Suprapubic skin (tissue), 4 donors: ENCODE results near the gene COX7A2. TPM values are rescaled to one million over a fixed set of nuclear protein-coding genes. Genes with fewer than 3 reads are reported as not detected.
A peak's percentile ranks its signal among the peaks of the same experiment; 100 is the strongest.

ENCODE experiments used
- DNase-seq, 2 donors: peaks; one replicate each; pipeline ENCODE4 v3.0.0-alpha.2; 2019; ENCODE audit warnings: low spot score in 2 of 2
- H3K27ac ChIP-seq: fragments of 200-600 bp; sonication (generic); one replicate; pipeline ENCODE4 v1.5.1; 2019
- H3K27me3 ChIP-seq: fragments of 200-600 bp; sonication (generic); one replicate; pipeline ENCODE4 v1.5.1; 2019
- H3K36me3 ChIP-seq: fragments of 200-600 bp; sonication (generic); one replicate; pipeline ENCODE4 v1.5.1; 2019
- H3K4me1 ChIP-seq: fragments of 200-600 bp; sonication (generic); one replicate; pipeline ENCODE4 v1.5.1; 2019
- H3K4me3 ChIP-seq: fragments of 200-600 bp; sonication (generic); one replicate; pipeline ENCODE4 v1.5.1; 2019; ENCODE audit warnings: mild to moderate bottlenecking
- H3K9me3 ChIP-seq: fragments of 200-600 bp; sonication (generic); one replicate; pipeline ENCODE4 v1.5.1; 2019
- CTCF ChIP-seq, 2 donors: fragments of 200-600 bp in 1 of 2; fragments of 450-650 bp in 1 of 2; sonication (generic) in 1 of 2; IDR thresholded peaks; one replicate each; pipeline ENCODE4 v1.5.1; 2016 to 2019; ENCODE audit warnings: antibody characterized with exemption in 2 of 2, mild to moderate bottlenecking in 1 of 2, moderate library complexity in 1 of 2
- EP300 ChIP-seq: sonication (generic); formaldehyde crosslinking; IDR thresholded peaks from one replicate; pipeline ENCODE4 v1.6.1; 2017; ENCODE audit warnings: antibody characterized with exemption
- POLR2A ChIP-seq, 2 donors: fragments of 450-650 bp; IDR thresholded peaks; one replicate each; pipeline ENCODE4 v1.6.1; 2017; ENCODE audit warnings: antibody characterized with exemption in 2 of 2, mild to moderate bottlenecking in 2 of 2, moderate library complexity in 2 of 2
- POLR2AphosphoS5 ChIP-seq, 3 donors: sonication (generic); formaldehyde crosslinking; IDR thresholded peaks; one replicate each; pipeline ENCODE4 v1.6.1; 2017; ENCODE audit warnings: antibody characterized with exemption in 3 of 3
- WGBS: methylation state at CpG from one replicate; pipeline ENCODE4 v1.1.5; 2018; 5-methylcytosine and 5-hydroxymethylcytosine counted together
- total RNA-seq, 4 donors: library from RNA; depleted of rRNA; stranded (reverse); fragments of >200 nt; gene quantifications; one replicate each; pipeline ENCODE4 v1.1.0, GENCODE V29; 2016

COX7A2 gene
- total RNA-seq, 4 donors from 2014 or later: 110 to 303 (median 209) TPM

- Histone ChIP-seq H3K27ac (no peak overlapping the region), H3K4me1 (peaks cover 24% of the 10 kb centered on the region), H3K9me3 (no peaks in the 10 kb centered on the region), H3K36me3 (peaks cover 13% of the 10 kb centered on the region), H3K4me3 (no peak overlapping the region), H3K27me3 (no peaks in the 10 kb centered on the region)
- DNase-seq: no peak
- no peak for TF ChIP-seq POLR2AphosphoS5 (IDR thresholded peaks at IDR 0.05)
- TF ChIP-seq CTCF (IDR thresholded peaks at IDR 0.05): no peak
- TF ChIP-seq POLR2A (IDR thresholded peaks at IDR 0.05): no peak
- TF ChIP-seq EP300: no peak
- 70% methylated on average over 5 of the region's 5 CpGs for WGBS
These were observed 24.8 kb upstream of the COX7A2 start for GRCh38 chr6:75268121-75268987.

GRCh38 chr6:75267461-75267860, 23.9 kb upstream of the COX7A2 start:
- 51% methylated on average over 4 of the region's 4 CpGs for WGBS

GRCh38 chr6:75266716-75267291, 23.2 kb upstream of the COX7A2 start:
- H3K27ac ChIP-seq: no peak overlapping the region
- no peaks in the 10 kb centered on the region for H3K27me3 ChIP-seq
- peaks cover 20% of the 10 kb centered on the region for H3K36me3 ChIP-seq
- peaks cover 22% of the 10 kb centered on the region for H3K4me1 ChIP-seq
- no peak overlapping the region for H3K4me3 ChIP-seq
- no peak for DNase-seq
- TF ChIP-seq POLR2AphosphoS5 (IDR thresholded peaks at IDR 0.05) (no peak), CTCF (IDR thresholded peaks at IDR 0.05) (peak; percentile 73)
- WGBS: 44% methylated on average over 2 of the region's 2 CpGs
- H3K9me3 ChIP-seq: no peaks in the 10 kb centered on the region

More at GRCh38 chr6:75267461-75267860, 23.9 kb upstream of the COX7A2 start:
- H3K27me3 ChIP-seq: no peaks in the 10 kb centered on the region
- no peak for DNase-seq
- H3K36me3 ChIP-seq: peaks cover 13% of the 10 kb centered on the region
- TF ChIP-seq CTCF (IDR thresholded peaks at IDR 0.05) (no peak), POLR2A (IDR thresholded peaks at IDR 0.05) (no peak), POLR2AphosphoS5 (IDR thresholded peaks at IDR 0.05) (no peak), EP300 (no peak)
- H3K4me1 ChIP-seq: peaks cover 26% of the 10 kb centered on the region
- no peaks in the 10 kb centered on the region for H3K9me3 ChIP-seq
- no peak overlapping the region for H3K4me3 ChIP-seq
- no peak overlapping the region for H3K27ac ChIP-seq

GRCh38 chr6:75263401-75263750, 19.8 kb upstream of the COX7A2 start:
- Histone ChIP-seq H3K27ac (no peak overlapping the region), H3K36me3 (peaks cover 35% of the 10 kb centered on the region), H3K4me3 (no peak overlapping the region), H3K4me1 (peaks cover 16% of the 10 kb centered on the region), H3K9me3 (no peaks in the 10 kb centered on the region), H3K27me3 (no peaks in the 10 kb centered on the region)
- TF ChIP-seq CTCF (IDR thresholded peaks at IDR 0.05) (no peak), POLR2AphosphoS5 (IDR thresholded peaks at IDR 0.05) (no peak), EP300 (no peak), POLR2A (IDR thresholded peaks at IDR 0.05) (no peak)
- no peak for DNase-seq

DNA sequence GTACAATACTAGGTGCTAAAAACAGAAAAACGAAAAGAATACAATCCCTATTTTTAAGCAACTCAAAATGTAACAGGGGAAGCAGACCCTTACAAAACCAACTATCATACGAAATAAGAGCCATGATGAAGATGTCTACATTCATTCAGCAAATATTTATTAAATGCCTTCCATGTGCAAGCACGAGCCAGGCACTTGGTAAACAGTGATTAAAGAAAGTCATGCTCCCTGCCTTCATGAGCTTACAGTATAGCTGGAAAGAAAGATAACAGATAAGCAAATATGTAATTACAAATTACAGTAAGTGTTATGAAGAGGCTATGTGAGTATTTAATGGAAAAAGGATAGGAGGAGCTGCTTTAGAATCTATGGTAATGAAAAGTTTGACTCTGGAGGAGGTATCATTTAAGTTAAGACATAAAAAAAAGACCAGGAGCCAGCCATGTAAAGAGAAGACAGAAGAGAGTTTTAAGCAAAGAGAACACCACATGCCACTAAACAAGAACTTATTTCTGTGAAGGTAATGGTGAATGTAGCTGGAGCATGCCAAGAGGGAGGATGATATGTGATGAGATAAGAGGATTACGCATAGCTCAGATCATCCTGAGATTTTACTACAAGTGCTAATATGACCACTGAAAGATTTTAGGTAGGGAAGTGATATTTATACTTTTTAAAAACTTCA, 19.3 kb upstream of the COX7A2 start:
- H3K36me3 ChIP-seq: peaks cover 39% of the 10 kb centered on the region
- WGBS: 76% methylated on average over 4 of the region's 4 CpGs
- TF ChIP-seq EP300: no peak
- no peak for TF ChIP-seq POLR2A (IDR thresholded peaks at IDR 0.05)
- TF ChIP-seq CTCF (IDR thresholded peaks at IDR 0.05): no peak
- TF ChIP-seq POLR2AphosphoS5 (IDR thresholded peaks at IDR 0.05): no peak
- H3K4me1 ChIP-seq: peaks cover 11% of the 10 kb centered on the region
- no peaks in the 10 kb centered on the region for H3K27me3 ChIP-seq
- no peak for DNase-seq
- H3K27ac ChIP-seq: no peak overlapping the region
- no peaks in the 10 kb centered on the region for H3K9me3 ChIP-seq
- no peak overlapping the region for H3K4me3 ChIP-seq
